Femur (tissue), 1 donor: ENCODE measurements around the gene ZNF865.

ENCODE experiments used
- DNase-seq: peaks from one replicate; pipeline ENCODE4 v3.0.0-alpha.2; 2017

ZNF865 gene

GRCh38 chr19:55626350-55626749 lies 20.9 kb downstream of the ZNF865 start:
- no peak for DNase-seq

GRCh38 chr19:55632463-55632834 lies 27.0 kb downstream of the ZNF865 start:
- DNase-seq, result peak; percentile 91

- DNase-seq, result no peak
Observed at GRCh38 chr19:55633861-55634260, 28.4 kb downstream of the ZNF865 start.

- no peak for DNase-seq
Observed at GRCh38 chr19:55635334-55635717, 29.9 kb downstream of the ZNF865 start.

- DNase-seq, result no peak
Observed at GRCh38 chr19:55635856-55636440, 30.5 kb downstream of the ZNF865 start.

GRCh38 chr19:55636723-55637122 lies 31.3 kb downstream of the ZNF865 start:
- DNase-seq, result no peak

GRCh38 chr19:55637534-55637933 lies 32.1 kb downstream of the ZNF865 start:
- no peak for DNase-seq

- peak; percentile 45 for DNase-seq
Observed at GRCh38 chr19:55638864-55639359, 33.5 kb downstream of the ZNF865 start.

GRCh38 chr19:55640043-55640576 lies 34.7 kb downstream of the ZNF865 start:
- DNase-seq, result peak; percentile 82

- DNase-seq, result peak; percentile 89
Observed at GRCh38 chr19:55640577-55641425, 35.4 kb downstream of the ZNF865 start, which contains the start of gene ZNF580. TSS of gene ZNF580 (plus strand) at chr19:55641002. CDS start at chr19:55642509, 1,507 bp downstream.

- DNase-seq, result peak; percentile 23
Observed at GRCh38 chr19:55641426-55642152, 36.1 kb downstream of the ZNF865 start.

- DNase-seq, result peak; percentile 49
Observed at GRCh38 chr19:55642153-55643002, 36.9 kb downstream of the ZNF865 start.

- DNase-seq, result peak; percentile 84
Observed at GRCh38 chr19:55643003-55643886, 37.8 kb downstream of the ZNF865 start, which contains the start of gene ZNF581. TSS of gene ZNF581 (plus strand) at chr19:55643649. CDS start at chr19:55644572, 923 bp downstream.

- no peak for DNase-seq
Observed at GRCh38 chr19:55643887-55644176, 38.4 kb downstream of the ZNF865 start.

GRCh38 chr19:55644191-55644833 lies 38.9 kb downstream of the ZNF865 start:
- peak; percentile 20 for DNase-seq

GRCh38 chr19:55644842-55645511 lies 39.5 kb downstream of the ZNF865 start:
- DNase-seq, result peak; percentile 21

GRCh38 chr19:55645512-55645881 lies 40.0 kb downstream of the ZNF865 start:
- no peak for DNase-seq

- DNase-seq, result peak; percentile 18
Observed at GRCh38 chr19:55646889-55647731, 41.7 kb downstream of the ZNF865 start.
